HG03558 (cell line): Measurements from ENCODE around the gene TAB2.
"Not testable (repeated sequence)": the region's sequence is repeated elsewhere in the genome, so short reads cannot be mapped to it uniquely, and the experiment has no call there.

Experiments used
- ATAC-seq: cut with Tn5 transposase; IDR thresholded peaks from one replicate; pipeline ENCODE4 v1.9.1; 2021; ENCODE audit warnings: moderate number of reproducible peaks; ENCODE audit not compliant: unreplicated experiment; ENCODE audit errors: extremely low read depth

Gene TAB2

GRCh38 chr6:149331043-149331807 is 13.7 kb downstream of the TAB2 start:
- ATAC-seq, result no peak

GRCh38 chr6:149331871-149332270 is 14.4 kb downstream of the TAB2 start:
- ATAC-seq, result no peak

DNA sequence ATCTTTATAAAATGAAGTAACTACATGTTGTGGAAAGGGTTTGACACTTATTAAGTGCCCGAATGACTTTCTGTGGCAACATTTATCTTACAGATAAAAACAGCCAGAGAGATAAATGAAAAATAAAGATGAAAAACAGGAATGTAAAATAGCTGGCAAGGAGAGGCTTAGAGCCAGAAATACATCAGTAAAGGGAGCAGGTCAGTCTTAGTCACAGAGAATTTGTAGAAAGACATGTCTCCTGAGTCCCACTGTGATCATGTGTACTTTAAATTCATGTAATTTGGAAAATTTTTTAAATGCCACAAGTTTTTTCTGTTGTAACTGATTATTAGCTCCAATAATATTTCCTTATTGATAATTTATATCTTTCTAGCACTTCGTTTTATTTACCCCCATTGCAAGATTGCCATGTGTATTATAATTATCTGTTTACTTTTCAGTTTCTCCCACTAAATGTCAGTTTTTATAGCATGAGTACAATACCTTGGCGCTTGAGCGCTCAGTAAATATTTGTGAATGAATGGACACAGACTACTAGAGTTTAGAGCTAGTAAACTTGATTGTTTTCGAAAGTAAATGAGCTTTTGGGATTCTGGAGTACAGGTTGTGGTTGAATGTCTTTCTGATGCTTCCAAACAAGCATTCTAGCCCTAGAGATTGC is 15.2 kb downstream of the TAB2 start:
- no peak for ATAC-seq

GRCh38 chr6:149333266-149333620 is 15.7 kb downstream of the TAB2 start:
- ATAC-seq, result no peak

- no peak for ATAC-seq
Observed at GRCh38 chr6:149334201-149334600, 16.7 kb downstream of the TAB2 start.

GRCh38 chr6:149334682-149335160 is 17.2 kb downstream of the TAB2 start:
- no peak for ATAC-seq

GRCh38 chr6:149335924-149336608 is 18.6 kb downstream of the TAB2 start:
- no peak for ATAC-seq

DNA sequence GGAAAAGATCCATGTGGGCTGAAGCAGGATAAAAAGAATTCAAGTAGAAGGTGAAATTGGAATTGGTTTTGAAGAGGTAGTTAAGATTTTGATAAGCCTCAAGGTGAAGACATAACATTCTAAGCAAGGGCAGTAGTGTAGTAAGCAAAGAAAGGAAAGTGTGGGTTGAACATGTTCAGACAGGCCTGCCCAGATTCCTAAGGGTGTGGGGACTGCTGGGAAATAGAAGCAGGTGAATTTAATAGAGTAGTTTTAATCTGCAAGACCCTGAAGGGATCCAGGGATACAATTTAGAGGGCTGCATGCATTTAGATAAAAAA is 19.1 kb downstream of the TAB2 start:
- ATAC-seq, result no peak

DNA sequence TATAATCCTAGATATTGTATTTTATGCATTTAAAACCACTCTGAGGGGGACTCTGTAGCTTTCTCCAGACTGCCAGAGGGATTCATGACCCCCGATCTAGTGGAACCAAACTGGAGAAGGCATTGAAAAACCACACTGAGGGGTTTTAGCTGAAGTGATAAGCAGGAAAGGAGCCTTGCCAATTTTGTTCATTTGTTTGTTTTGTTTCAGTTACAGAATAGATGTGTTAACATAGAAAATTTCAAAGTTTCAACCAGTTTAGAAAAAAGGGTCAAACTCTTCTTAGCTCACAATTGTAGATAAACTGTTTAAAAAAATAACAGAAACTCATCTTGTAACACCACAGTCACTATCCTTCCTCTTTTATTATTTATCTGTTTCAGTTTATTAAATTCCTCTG is 19.8 kb downstream of the TAB2 start:
- ATAC-seq, result no peak

DNA sequence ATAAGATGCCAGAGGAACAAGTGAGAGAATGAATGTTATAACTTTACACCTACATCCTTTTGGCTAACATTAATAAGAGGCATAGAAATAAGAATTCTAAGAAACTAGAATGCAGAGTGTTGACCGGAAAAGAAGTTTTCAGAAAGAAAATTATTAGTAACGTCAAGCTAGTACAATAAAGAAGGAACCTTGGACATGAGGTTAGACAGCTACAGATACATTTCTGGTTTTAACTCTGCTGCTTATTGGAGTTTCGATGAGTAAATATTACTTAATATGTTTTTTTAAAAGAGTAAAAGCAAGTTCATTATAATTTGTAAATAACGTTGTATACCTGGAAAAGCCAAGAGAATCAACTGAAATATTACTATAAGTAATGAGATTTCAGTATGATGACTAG is 22.7 kb downstream of the TAB2 start:
- ATAC-seq, result no peak

DNA sequence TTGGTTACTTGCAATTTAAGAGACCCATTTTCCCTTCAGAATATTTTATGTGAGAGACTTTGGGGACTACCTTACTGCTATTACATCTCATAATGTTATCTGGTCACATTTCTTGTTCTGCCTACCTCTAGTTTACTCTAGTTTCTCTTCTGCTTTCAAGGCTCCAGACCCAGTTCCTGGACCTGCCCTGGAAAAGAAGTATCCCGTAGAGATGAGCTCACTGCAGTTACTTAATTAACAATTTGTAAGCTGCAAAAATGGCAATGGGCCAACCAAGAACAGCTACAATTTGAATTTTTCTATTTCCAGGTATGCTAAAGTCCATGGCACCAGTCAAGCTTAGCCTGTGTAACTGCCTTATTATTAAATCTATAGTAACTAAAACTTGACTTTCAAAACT is 25.0 kb downstream of the TAB2 start:
- ATAC-seq, result no peak

DNA sequence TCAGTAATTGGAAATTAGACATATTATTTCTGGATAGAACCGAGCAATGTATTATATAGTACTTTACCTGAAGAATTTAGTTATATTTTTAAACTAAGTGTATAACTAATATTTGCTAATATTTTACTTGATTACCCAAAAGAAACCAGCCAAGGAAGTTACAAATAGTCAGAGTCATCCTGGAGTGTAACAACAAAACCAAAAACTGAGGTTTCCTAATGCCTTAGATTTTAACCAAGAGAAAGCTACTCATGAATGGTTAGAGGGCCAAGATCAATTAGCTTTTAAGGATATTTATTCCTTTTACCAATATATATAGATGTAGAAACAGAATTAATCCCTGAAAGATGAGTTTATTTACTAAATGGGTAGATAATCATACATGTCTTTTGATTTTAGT is 26.0 kb downstream of the TAB2 start:
- ATAC-seq, result no peak

DNA sequence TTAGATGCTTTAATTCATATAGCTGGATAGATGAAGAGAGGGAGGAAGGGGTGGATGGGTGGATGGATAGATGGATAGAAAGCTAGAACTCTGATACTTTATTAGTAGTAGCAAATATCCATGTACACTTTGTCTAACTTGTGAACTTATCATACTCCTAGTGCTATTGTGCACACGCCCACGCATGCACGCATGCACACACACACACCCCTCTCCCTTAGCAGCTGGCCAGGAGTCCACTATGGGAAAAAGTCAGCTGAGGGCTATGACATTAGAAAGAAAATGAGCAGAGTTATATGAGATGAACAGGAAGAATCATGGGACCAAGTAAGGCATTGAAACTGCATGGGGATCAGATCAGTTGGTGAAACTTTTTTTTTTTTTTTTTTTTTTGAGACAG is 28.6 kb downstream of the TAB2 start:
- ATAC-seq, result no peak

DNA sequence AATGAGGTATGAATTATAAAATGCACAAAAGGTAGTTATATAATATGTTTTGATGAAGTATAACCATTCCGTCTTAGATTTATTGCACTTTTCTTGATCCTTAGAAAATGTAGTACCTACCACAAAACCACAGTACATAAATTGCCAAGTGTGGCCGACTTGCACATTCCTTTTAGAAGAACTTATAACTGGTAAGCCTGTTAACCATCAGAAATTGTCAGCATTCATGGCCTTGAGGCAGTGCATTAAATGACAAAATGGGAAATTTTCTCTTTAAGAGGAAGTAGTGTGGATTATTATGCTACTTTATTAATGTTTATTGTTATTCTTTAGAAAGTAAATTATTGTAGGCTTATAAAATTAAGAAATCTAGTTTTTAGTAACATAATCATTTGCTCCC is 29.6 kb downstream of the TAB2 start:
- ATAC-seq, result no peak

- not testable (repeated sequence) for ATAC-seq
Observed at GRCh38 chr6:149349279-149349678, 31.8 kb downstream of the TAB2 start.

GRCh38 chr6:149354009-149354408 is 36.5 kb downstream of the TAB2 start:
- no peak for ATAC-seq

DNA sequence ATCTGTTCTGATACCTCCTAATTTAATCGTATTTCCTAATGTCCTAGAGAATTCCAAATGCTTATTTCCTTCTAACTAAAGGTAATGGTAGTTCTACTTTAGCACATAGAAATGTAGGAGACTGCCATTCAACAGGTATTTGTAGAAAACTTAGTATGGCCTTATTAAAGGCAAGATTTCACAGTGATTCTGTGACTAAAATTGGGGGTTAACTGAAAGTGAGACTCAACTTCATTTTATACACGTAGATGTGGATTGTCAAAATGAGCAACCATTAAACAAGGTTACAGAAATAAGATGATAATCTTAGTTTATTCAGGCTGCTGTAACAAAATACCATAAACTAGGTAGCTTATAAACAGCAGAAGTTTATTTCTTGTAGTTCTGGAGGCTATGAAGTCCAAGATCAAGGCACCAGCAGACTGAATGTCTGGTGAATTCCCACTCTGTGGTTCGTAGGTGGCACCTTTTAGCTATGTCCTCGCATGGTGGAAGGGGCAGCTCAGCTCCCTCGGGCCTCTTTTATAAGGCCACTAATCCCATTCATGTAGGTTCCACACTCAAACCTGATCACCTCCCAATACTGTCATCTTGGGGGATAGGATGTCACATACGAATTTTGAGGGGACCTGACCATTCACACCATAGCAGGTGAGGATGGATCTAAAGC is 38.7 kb downstream of the TAB2 start:
- ATAC-seq, result no peak

GRCh38 chr6:149357726-149358538 is 40.4 kb downstream of the TAB2 start:
- no peak for ATAC-seq

DNA sequence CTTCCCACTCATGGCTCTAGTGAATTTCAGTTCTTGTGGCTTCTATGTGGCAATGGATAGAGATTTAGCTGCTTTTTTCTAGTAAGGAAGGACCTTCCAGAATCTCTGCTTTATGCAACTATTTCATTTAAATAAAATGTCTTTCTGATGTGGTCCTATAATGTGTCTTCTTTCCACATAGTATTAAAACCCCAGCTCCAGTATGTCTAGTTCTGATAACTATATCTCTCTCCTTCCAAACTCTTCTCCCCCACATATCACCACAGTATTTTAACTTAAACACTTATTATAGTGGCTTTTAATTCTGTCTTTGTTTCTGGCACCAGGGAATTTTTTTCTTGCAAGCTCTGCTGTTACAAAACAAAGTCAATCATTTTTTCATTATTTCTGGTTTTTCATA is 41.9 kb downstream of the TAB2 start:
- no peak for ATAC-seq

- ATAC-seq, result no peak
Observed at GRCh38 chr6:149360536-149360935, 43.0 kb downstream of the TAB2 start.
